SK-N-SH (cell line): ENCODE results near the gene ACLY. TPM values are rescaled to one million over a fixed set of nuclear protein-coding genes. Genes with fewer than 3 reads are reported as not detected.
A peak's percentile ranks its signal among the peaks of the same experiment; 100 is the strongest.

ENCODE experiments used
- CTCF ChIA-PET: fragments of 300-600, 350-600 bp; formaldehyde crosslinking; extraction: SDS; loops from one replicate; lab custom pipeline; 2021; lab: Yijun Ruan, JAX
- POLR2A ChIA-PET: fragments of 350-600 bp; sonication (Branson Sonifier 250); formaldehyde crosslinking; extraction: SDS; loops from one replicate; lab custom pipeline; 2020; ENCODE audit warnings: antibody characterized with exemption, inconsistent platforms; lab: Yijun Ruan, JAX
- DNase-seq: peaks from one replicate; pipeline ENCODE4 v3.0.0; 2012
- H2AFZ ChIP-seq: fragments of 200-600 bp; sonication (generic); 2 replicates; pipeline ENCODE4 v1.8.1; 2016; ENCODE audit warnings: antibody characterized with exemption, mild to moderate bottlenecking, low read depth
- H3F3A ChIP-seq: fragments of 200-600 bp; sonication (generic); replicated peaks from 2 replicates; pipeline ENCODE3; 2016; ENCODE audit warnings: antibody characterized with exemption, mild to moderate bottlenecking; ENCODE audit not compliant: insufficient read depth
- H3K27ac ChIP-seq, 2 experiments: fragments of 200-500 bp in 1 of 2; fragments of 200-600 bp in 1 of 2; sonication (Bioruptor generic) in 1 of 2; sonication (generic), shearing (Covaris generic) in 1 of 2; 2 replicates each; pipeline versions ENCODE4 v1.5.1 to v1.6.1; 2014 to 2016; ENCODE audit warnings: low read depth in 2 of 2, inconsistent platforms in 1 of 2, low read length in 1 of 2, mild to moderate bottlenecking in 1 of 2, mixed read lengths in 1 of 2
- H3K27me3 ChIP-seq: fragments of 200-600 bp; sonication (generic), shearing (Covaris generic); 2 replicates; pipeline ENCODE4 v1.6.1; 2016; ENCODE audit warnings: mixed run types; ENCODE audit not compliant: insufficient read depth
- H3K36me3 ChIP-seq, 2 experiments: fragments of 200-500 bp in 1 of 2; fragments of 200-600 bp in 1 of 2; sonication (Bioruptor generic) in 1 of 2; sonication (generic) in 1 of 2; replicated peaks in 1 of 2; 2 replicates each; pipeline versions ENCODE3 to v1.5.1; 2014 to 2016; ENCODE audit warnings: low read length in 1 of 2, mild to moderate bottlenecking in 1 of 2; ENCODE audit not compliant: insufficient read depth in 2 of 2, control insufficient read depth in 1 of 2
- H3K4me1 ChIP-seq, 2 experiments: fragments of 200-500 bp in 1 of 2; fragments of 200-600 bp in 1 of 2; sonication (Bioruptor generic) in 1 of 2; sonication (generic), shearing (Covaris generic) in 1 of 2; 2 replicates each; pipeline versions ENCODE4 v1.5.1 to v1.6.1; 2014 to 2016; ENCODE audit warnings: low read depth in 1 of 2, low read length in 1 of 2, mixed run types in 1 of 2; ENCODE audit not compliant: insufficient read depth in 2 of 2, control insufficient read depth in 1 of 2
- H3K4me2 ChIP-seq: fragments of 200-600 bp; sonication (generic), shearing (Covaris generic); 2 replicates; pipeline ENCODE4 v1.6.1; 2017; ENCODE audit warnings: mixed run types
- H3K4me3 ChIP-seq, 2 experiments: fragments of 200-500 bp in 1 of 2; fragments of 200-600 bp in 1 of 2; sonication (Bioruptor generic) in 1 of 2; sonication (generic), shearing (Covaris generic) in 1 of 2; 2 replicates each; pipeline versions ENCODE4 v1.5.1 to v1.8.1; 2014 to 2016; ENCODE audit warnings: low read depth in 2 of 2, inconsistent platforms in 1 of 2, low read length in 1 of 2, mild to moderate bottlenecking in 1 of 2, mixed read lengths in 1 of 2, moderate library complexity in 1 of 2
- H3K79me2 ChIP-seq: fragments of 200-600 bp; sonication (generic); 2 replicates; pipeline ENCODE4 v1.8.1; 2017; ENCODE audit warnings: mild to moderate bottlenecking; ENCODE audit not compliant: insufficient read depth
- H3K9ac ChIP-seq: fragments of 200-600 bp; sonication (generic); 2 replicates; pipeline ENCODE4 v1.6.1; 2017; ENCODE audit warnings: mixed run types
- H3K9me2 ChIP-seq: fragments of 200-600 bp; sonication (generic); 2 replicates; pipeline ENCODE4 v1.6.1; 2017; ENCODE audit warnings: mixed run types
- H3K9me3 ChIP-seq: fragments of 200-600 bp; sonication (generic); 2 replicates; pipeline ENCODE4 v1.6.1; 2017; ENCODE audit warnings: mixed run types, mild to moderate bottlenecking, moderate library complexity
- H4K20me1 ChIP-seq: fragments of 200-600 bp; sonication (generic); 2 replicates; pipeline ENCODE4 v1.6.1; 2017; ENCODE audit warnings: mild to moderate bottlenecking, mixed run types; ENCODE audit not compliant: insufficient read depth
- CTCF ChIP-seq: fragments of 200-600 bp; sonication (generic); IDR thresholded peaks from 2 replicates; pipeline ENCODE4 v1.6.1; 2017; ENCODE audit warnings: antibody characterized with exemption, mild to moderate bottlenecking, moderate library complexity
- EP300 ChIP-seq, 2 experiments: IDR thresholded peaks; 2 replicates each; pipeline versions ENCODE4 v1.4.0 to v1.6.1; 2012; ENCODE audit warnings: borderline replicate concordance in 1 of 2, low read depth in 1 of 2, low read length in 1 of 2
- EZH2phosphoT487 ChIP-seq: fragments of 200-600 bp; sonication (generic); IDR thresholded peaks from 2 replicates; pipeline ENCODE4 v1.6.1; 2017; ENCODE audit warnings: low read depth, mixed run types, mild to moderate bottlenecking, antibody characterized with exemption, moderate library complexity, borderline replicate concordance
- FOSL2 ChIP-seq: IDR thresholded peaks from 2 replicates; pipeline ENCODE4 v1.4.0; 2012; ENCODE audit warnings: low read depth, mild to moderate bottlenecking, moderate library complexity, borderline replicate concordance
- FOXM1 ChIP-seq: IDR thresholded peaks from 2 replicates; pipeline ENCODE4 v1.4.0; 2012; ENCODE audit warnings: low read depth, mild to moderate bottlenecking
- GABPA ChIP-seq: IDR thresholded peaks from 2 replicates; pipeline ENCODE4 v1.4.0; 2012; ENCODE audit warnings: low read depth, mild to moderate bottlenecking
- MEF2A ChIP-seq: IDR thresholded peaks from 2 replicates; pipeline ENCODE4 v1.4.0; 2012; ENCODE audit warnings: low read depth, borderline replicate concordance
- POLR2AphosphoS5 ChIP-seq: IDR thresholded peaks from 2 replicates; pipeline ENCODE4 v1.6.1; 2012; ENCODE audit warnings: low read depth, low read length
- RAD21 ChIP-seq: IDR thresholded peaks from 2 replicates; pipeline ENCODE4 v1.6.1; 2012; ENCODE audit warnings: mild to moderate bottlenecking, low read length
- REST ChIP-seq: IDR thresholded peaks from 2 replicates; pipeline ENCODE4 v1.6.1; 2012; ENCODE audit warnings: mild to moderate bottlenecking, low read depth, low read length, moderate library complexity
- RXRA ChIP-seq: IDR thresholded peaks from 2 replicates; pipeline ENCODE4 v1.4.0; 2012; ENCODE audit warnings: low read depth, mild to moderate bottlenecking, borderline replicate concordance
- TAF1 ChIP-seq: IDR thresholded peaks from 2 replicates; pipeline ENCODE4 v1.6.1; 2012; ENCODE audit warnings: low read depth, mild to moderate bottlenecking, low read length, moderate library complexity, borderline replicate concordance
- TEAD4 ChIP-seq: IDR thresholded peaks from 2 replicates; pipeline ENCODE4 v1.4.0; 2012; ENCODE audit warnings: mild to moderate bottlenecking, borderline replicate concordance; ENCODE audit not compliant: insufficient read depth
- USF2 ChIP-seq: fragments of 150-350 bp; IDR thresholded peaks from 2 replicates; pipeline ENCODE4 v1.6.1; 2017; ENCODE audit warnings: antibody characterized with exemption, low read length, low read depth, borderline replicate concordance
- YY1 ChIP-seq: IDR thresholded peaks from 2 replicates; pipeline ENCODE4 v1.4.0; 2012; ENCODE audit warnings: low read depth, mild to moderate bottlenecking
- WGBS: methylation state at CpG from one replicate; pipeline ENCODE4 v1.1.6; 2017; ENCODE audit warnings: low lambda C conversion rate; 5-methylcytosine and 5-hydroxymethylcytosine counted together
- polyA plus RNA-seq, 3 experiments: library from polyadenylated mRNA; depleted of rRNA; stranded (reverse); fragments of >200 nt; gene quantifications; 2 replicates each; pipeline ENCODE4 v1.2.3, GENCODE V29; 2012
- TF ChIP-seq, protein P1 (sequence below): IDR thresholded peaks from 2 replicates; pipeline ENCODE4 v1.4.0; 2012; ENCODE audit warnings: low read depth, borderline replicate concordance
- TF ChIP-seq, protein P2 (sequence below): IDR thresholded peaks from 2 replicates; pipeline ENCODE4; 2012

The ACLY gene
- polyA plus RNA-seq, 1 of the 3 experiments (the other 2 are of a cell fraction): 163 TPM

DNA sequence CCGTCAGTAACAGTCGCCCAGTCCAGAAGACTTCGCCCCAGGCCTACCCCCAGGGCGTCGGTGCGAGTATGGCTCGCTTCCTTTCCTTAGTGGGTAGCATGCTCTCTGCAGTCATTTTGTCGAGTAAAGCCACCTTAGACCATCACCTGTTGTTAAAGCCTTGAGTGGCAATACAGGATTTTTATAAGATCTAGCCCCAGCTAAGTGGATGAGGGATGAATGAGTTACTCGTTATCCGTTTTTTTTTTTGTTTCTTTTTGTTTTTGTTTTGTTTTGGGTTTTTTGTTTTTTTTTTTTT lies 53.2 kb downstream of the ACLY start (continued):
- no peak for TF ChIP-seq USF2

DNA sequence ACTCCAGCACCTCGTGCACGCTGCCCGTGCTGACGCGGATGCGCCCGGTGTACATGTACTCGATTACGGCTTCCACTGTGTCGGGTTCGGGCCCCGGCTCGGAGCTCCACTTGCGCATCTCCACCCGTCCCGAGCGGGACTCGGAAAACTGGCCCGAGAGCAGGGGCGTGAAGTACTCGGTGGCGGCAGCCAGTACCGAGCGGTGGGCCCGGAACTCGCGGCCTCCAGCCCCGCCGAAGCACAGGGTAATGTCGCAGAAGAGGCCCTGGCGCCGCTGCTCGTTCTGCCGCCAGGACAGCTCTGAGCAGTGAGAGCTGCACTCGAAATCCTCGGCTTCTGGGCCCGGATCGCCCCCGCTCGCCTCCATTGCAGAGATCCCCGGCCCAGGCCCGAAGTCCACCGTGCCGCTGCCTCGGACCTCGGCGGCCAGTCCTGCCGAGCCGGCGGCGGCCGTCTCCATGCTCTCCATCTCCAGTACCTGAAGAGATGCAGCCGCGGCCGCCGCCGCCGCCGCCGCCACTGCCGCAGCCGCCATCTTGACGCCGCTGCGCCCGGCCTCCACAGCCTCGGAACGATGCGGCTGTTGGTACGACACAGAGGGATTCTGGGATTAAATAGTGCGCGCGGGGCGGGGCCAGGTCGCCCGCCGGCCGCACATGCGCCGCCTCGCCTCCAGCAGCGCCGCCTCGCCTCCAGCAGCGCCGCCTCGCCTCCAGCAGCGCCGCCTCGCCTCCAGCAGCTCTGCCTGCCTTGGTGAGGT lies 53.7 kb downstream of the ACLY start, which contains the start of gene KLHL11:
Gene KLHL11, minus strand, starts transcription at position 588 of the 760 bp plus-strand sequence. Its CDS starts 53 bp downstream, at position 535.
- ChIA-PET POLR2A (interaction anchor here (0.6 to 2.8 kb wide), 10 partner anchors 30 to 237 kb away, joined by 3 to 12 read pairs (median 4); partner anchors contain the start of genes DNAJC7, EIF1, FKBP10 and NT5C3B), CTCF (interaction anchor here (1.2 to 1.9 kb wide), 5 partner anchors 9 to 128 kb away, joined by 3 to 5 read pairs (median 4); partner anchors contain the start of gene P3H4)
- WGBS: 1% methylated on average over 20 of the region's 90 CpGs
- TF ChIP-seq FOSL2 (no peak), TEAD4 (0 out of 2 replicates have a peak, but pooled peaks have one; percentile 18), MEF2A (no peak), GABPA (no peak), REST (peak; percentile 46; the same call in 1 of the 2 replicates), CTCF (no peak), EP300 (IDR thresholded peaks at IDR 0.05; ENCODE audit: borderline replicate concordance in 1 of 2, low read depth in 1 of 2, low read length in 1 of 2) (peak in 1 of 2 experiments; percentile 44; a peak in 1 of 4 replicates), EZH2phosphoT487 (no peak), FOXM1 (no peak), RAD21 (no peak; the same call in 1 of the 2 replicates), RXRA (no peak), USF2 (no peak), POLR2AphosphoS5 (peak; percentile 80; the same call in 1 of the 2 replicates), YY1 (peak; percentile 95), TAF1 (peak; percentile 96)
- TF ChIP-seq, protein P1, sequence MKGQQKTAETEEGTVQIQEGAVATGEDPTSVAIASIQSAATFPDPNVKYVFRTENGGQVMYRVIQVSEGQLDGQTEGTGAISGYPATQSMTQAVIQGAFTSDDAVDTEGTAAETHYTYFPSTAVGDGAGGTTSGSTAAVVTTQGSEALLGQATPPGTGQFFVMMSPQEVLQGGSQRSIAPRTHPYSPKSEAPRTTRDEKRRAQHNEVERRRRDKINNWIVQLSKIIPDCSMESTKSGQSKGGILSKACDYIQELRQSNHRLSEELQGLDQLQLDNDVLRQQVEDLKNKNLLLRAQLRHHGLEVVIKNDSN: no peak
- TF ChIP-seq, protein P2, sequence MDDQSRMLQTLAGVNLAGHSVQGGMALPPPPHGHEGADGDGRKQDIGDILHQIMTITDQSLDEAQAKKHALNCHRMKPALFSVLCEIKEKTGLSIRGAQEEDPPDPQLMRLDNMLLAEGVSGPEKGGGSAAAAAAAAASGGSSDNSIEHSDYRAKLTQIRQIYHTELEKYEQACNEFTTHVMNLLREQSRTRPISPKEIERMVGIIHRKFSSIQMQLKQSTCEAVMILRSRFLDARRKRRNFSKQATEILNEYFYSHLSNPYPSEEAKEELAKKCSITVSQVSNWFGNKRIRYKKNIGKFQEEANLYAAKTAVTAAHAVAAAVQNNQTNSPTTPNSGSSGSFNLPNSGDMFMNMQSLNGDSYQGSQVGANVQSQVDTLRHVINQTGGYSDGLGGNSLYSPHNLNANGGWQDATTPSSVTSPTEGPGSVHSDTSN: peak; percentile 24; the same call in 1 of the 2 replicates

More for the DNA sequence above, 53.7 kb downstream of the ACLY start, which contains the start of gene KLHL11:
- Histone ChIP-seq H3F3A (peaks cover 29% of the 10 kb centered on the region), H3K9me3 (no peaks in the 10 kb centered on the region), H3K4me2 (peak within 1 kb of the TSS; percentile 91), H3K79me2 (peaks cover 50% of the 10 kb centered on the region), H3K4me1 (peaks cover 5 to 20% of the 10 kb centered on the region in 2 experiments; a peak in 2 of 4 replicates), H3K27me3 (no peaks in the 10 kb centered on the region), H2AFZ (peak within 1 kb of the TSS; percentile 86), H3K4me3 (peak within 1 kb of the TSS; percentile 91 to 95), H3K9ac (peak within 1 kb of the TSS; percentile 92), H3K36me3 (peaks cover 24 to 31% of the 10 kb centered on the region in 2 experiments), H4K20me1 (peaks cover 38% of the 10 kb centered on the region), H3K27ac (peak within 1 kb of the TSS; percentile 72 to 88), H3K9me2 (no peaks in the 10 kb centered on the region)
- DNase-seq: peak; percentile 96
